Measurements from ENCODE around the gene RIPPLY3. TPM values are rescaled to one million over a fixed set of nuclear protein-coding genes. Genes with fewer than 3 reads are reported as not detected.

Gene RIPPLY3
- total and polyA plus RNA-seq, 8 donors = 0.18 to 0.65 (median 0.50) TPM; not detected in 4

DNA sequence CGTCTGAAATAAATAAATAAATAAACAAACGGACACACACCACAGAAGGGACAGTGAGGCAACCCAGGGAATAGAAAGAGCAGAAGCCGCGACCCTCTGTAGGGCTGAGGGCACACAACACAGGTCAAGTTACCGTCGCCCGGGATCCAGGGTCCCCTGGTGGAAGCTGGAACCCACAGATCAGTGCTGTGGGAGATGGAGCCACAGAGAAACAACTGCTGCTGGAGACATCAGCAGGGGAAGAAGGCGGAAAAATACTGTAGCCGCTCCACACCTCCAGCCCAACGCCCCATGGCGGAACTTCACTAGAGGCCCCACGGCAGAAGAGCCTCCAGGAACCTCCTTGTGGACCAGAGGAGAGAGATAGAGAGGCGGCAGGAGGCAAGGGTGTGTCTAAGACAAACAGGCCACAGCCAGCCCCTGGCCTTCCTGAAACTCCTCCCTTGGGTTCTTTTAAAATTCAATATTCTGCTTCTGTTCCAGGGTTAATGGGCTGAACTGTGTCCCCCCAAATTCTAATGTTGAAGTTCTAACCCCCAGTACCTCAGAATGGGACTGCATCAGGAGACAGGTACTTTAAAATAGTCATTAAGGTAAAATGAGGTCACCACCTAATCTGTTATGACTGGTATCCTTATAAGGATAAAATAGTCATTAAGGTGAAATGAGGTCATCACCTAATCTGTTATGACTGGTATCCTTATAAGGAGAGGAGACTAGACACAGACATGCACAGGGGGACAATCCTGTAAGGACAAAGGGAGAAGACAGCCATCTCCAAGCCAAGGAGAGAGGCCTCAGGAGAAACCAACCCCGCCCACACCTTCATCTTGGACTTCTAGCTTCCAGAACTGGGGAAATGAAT lies 32.3 kb upstream of the RIPPLY3 start:
- no peaks in the 10 kb centered on the region for H3K9me3 ChIP-seq
- no peak for DNase-seq
- 73 to 84% (median 81%) methylated on average over 14 of the region's 14 CpGs for WGBS, 5 donors
- TF ChIP-seq, protein P1, sequence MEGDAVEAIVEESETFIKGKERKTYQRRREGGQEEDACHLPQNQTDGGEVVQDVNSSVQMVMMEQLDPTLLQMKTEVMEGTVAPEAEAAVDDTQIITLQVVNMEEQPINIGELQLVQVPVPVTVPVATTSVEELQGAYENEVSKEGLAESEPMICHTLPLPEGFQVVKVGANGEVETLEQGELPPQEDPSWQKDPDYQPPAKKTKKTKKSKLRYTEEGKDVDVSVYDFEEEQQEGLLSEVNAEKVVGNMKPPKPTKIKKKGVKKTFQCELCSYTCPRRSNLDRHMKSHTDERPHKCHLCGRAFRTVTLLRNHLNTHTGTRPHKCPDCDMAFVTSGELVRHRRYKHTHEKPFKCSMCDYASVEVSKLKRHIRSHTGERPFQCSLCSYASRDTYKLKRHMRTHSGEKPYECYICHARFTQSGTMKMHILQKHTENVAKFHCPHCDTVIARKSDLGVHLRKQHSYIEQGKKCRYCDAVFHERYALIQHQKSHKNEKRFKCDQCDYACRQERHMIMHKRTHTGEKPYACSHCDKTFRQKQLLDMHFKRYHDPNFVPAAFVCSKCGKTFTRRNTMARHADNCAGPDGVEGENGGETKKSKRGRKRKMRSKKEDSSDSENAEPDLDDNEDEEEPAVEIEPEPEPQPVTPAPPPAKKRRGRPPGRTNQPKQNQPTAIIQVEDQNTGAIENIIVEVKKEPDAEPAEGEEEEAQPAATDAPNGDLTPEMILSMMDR (IDR thresholded peaks at IDR 0.05) = no peak
- TF ChIP-seq POLR2AphosphoS5 (IDR thresholded peaks at IDR 0.05) (no peak), EP300 (IDR thresholded peaks at IDR 0.05) (no peak)
- H3K4me1 ChIP-seq = peaks cover 0 to 32% (median 20%) of the 10 kb centered on the region in 4 donors
- no peak overlapping the region for H3K27ac ChIP-seq
- intact Hi-C loops (cut with DNase I; ENCODE audit: low total_unique reads) = no loop called here
- no peaks in the 10 kb centered on the region for H3K27me3 ChIP-seq
- peaks cover 0 to 3% (median under 1%) of the 10 kb centered on the region in 4 donors for H3K36me3 ChIP-seq
- no peak overlapping the region for H3K4me3 ChIP-seq

GRCh38 chr21:36974851-36975192 lies 31.7 kb upstream of the RIPPLY3 start:
- H3K9me3 ChIP-seq = no peaks in the 10 kb centered on the region
- DNase-seq = no peak
- H3K27ac ChIP-seq = no peak overlapping the region
- WGBS, 5 donors = 80 to 98% (median 94%) methylated on average over 6 of the region's 6 CpGs
- H3K4me1 ChIP-seq = peaks cover 0 to 32% (median 20%) of the 10 kb centered on the region in 4 donors
- H3K4me3 ChIP-seq = no peak overlapping the region
- no peak for TF ChIP-seq POLR2AphosphoS5 (IDR thresholded peaks at IDR 0.05)
- no peaks in the 10 kb centered on the region for H3K27me3 ChIP-seq
- intact Hi-C loops (cut with DNase I; ENCODE audit: low total_unique reads) = no loop called here
- H3K36me3 ChIP-seq = no peaks in the 10 kb centered on the region

DNA sequence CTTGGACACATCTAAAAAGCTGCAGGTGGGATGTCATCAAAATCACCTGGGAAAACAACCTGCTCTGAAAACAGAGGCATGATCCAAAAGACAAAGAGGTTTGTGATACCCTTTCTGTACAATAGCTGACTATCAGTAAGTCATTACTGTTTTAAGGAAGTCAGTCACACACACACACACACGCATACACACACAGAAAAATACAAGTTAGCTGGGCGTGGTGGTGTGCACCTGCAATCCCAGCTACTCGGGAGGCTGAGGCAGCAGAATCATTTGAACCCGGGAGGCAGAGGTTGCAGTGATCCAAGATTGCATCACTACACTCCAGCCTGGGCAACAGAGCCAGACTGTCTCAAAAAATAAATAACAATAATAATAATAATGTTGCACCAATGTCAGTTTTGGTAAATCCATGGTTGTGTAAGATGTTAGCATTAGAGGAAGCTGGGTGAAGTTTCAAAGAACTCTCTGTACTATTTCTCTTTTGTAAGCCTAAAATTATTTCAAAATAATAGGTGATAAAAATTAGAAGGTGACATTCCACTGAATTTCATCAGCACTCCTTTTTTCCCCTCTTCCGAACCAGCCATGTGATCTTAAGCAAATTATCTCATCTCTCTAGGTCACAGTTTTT lies 30.2 kb upstream of the RIPPLY3 start:
- peaks cover 0 to 5% (median 0%) of the 10 kb centered on the region in 3 donors for H3K27me3 ChIP-seq
- WGBS, 5 donors = 64 to 75% (median 70%) methylated on average over 5 of the region's 5 CpGs
- intact Hi-C loops (cut with DNase I; ENCODE audit: low total_unique reads) = no loop called here
- no peak overlapping the region for H3K4me3 ChIP-seq
- H3K9me3 ChIP-seq = no peaks in the 10 kb centered on the region
- H3K36me3 ChIP-seq = no peaks in the 10 kb centered on the region
- H3K4me1 ChIP-seq = peaks cover 4 to 44% (median 31%) of the 10 kb centered on the region in 4 donors
- no peak for DNase-seq
- H3K27ac ChIP-seq = peak overlapping the region in 1 of 5 donors; percentile 55
- TF ChIP-seq POLR2AphosphoS5 (IDR thresholded peaks at IDR 0.05) (no peak), EP300 (IDR thresholded peaks at IDR 0.05) (no peak), POLR2A (IDR thresholded peaks at IDR 0.05) (no peak)
- TF ChIP-seq, protein P1 (IDR thresholded peaks at IDR 0.05) = no peak

- DNase-seq = peak in 1 of 2 donors; percentile 87
- no peak overlapping the region for H3K4me3 ChIP-seq
- peak overlapping the region in 4 of 5 donors; percentile 3 to 55 (median 39) for H3K27ac ChIP-seq
- H3K36me3 ChIP-seq = no peaks in the 10 kb centered on the region
- no peaks in the 10 kb centered on the region for H3K9me3 ChIP-seq
- H3K4me1 ChIP-seq = peaks cover 4 to 44% (median 31%) of the 10 kb centered on the region in 4 donors
- WGBS, 5 donors = 17 to 24% (median 19%) methylated on average over 8 of the region's 8 CpGs
- intact Hi-C loops (cut with DNase I; ENCODE audit: low total_unique reads) = no loop called here
- peaks cover 0 to 5% (median 0%) of the 10 kb centered on the region in 3 donors for H3K27me3 ChIP-seq
- TF ChIP-seq, protein P1 (IDR thresholded peaks at IDR 0.05) = peak in 5 of 7 experiments; percentile 24 to 82 (median 50)
- TF ChIP-seq EP300 (IDR thresholded peaks at IDR 0.05) = no peak
- TF ChIP-seq POLR2A (IDR thresholded peaks at IDR 0.05) = no peak
- TF ChIP-seq POLR2AphosphoS5 (IDR thresholded peaks at IDR 0.05) = peak in 1 of 3 donors; percentile 12
Measured at GRCh38 chr21:36976882-36977651, 29.4 kb upstream of the RIPPLY3 start.

All from stomach (tissue), 9 donors.